ENCODE measurements around the gene LAMB4. TPM values are rescaled to one million over a fixed set of nuclear protein-coding genes. Genes with fewer than 3 reads are reported as not detected.

LAMB4 gene, protein sequence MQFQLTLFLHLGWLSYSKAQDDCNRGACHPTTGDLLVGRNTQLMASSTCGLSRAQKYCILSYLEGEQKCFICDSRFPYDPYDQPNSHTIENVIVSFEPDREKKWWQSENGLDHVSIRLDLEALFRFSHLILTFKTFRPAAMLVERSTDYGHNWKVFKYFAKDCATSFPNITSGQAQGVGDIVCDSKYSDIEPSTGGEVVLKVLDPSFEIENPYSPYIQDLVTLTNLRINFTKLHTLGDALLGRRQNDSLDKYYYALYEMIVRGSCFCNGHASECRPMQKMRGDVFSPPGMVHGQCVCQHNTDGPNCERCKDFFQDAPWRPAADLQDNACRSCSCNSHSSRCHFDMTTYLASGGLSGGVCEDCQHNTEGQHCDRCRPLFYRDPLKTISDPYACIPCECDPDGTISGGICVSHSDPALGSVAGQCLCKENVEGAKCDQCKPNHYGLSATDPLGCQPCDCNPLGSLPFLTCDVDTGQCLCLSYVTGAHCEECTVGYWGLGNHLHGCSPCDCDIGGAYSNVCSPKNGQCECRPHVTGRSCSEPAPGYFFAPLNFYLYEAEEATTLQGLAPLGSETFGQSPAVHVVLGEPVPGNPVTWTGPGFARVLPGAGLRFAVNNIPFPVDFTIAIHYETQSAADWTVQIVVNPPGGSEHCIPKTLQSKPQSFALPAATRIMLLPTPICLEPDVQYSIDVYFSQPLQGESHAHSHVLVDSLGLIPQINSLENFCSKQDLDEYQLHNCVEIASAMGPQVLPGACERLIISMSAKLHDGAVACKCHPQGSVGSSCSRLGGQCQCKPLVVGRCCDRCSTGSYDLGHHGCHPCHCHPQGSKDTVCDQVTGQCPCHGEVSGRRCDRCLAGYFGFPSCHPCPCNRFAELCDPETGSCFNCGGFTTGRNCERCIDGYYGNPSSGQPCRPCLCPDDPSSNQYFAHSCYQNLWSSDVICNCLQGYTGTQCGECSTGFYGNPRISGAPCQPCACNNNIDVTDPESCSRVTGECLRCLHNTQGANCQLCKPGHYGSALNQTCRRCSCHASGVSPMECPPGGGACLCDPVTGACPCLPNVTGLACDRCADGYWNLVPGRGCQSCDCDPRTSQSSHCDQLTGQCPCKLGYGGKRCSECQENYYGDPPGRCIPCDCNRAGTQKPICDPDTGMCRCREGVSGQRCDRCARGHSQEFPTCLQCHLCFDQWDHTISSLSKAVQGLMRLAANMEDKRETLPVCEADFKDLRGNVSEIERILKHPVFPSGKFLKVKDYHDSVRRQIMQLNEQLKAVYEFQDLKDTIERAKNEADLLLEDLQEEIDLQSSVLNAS (N-terminal part only)
- total RNA-seq: 1 to 10 TPM in 2 of 4 donors, under 1 TPM in 2; 0.15 to 8.1 (median 1.7) TPM

DNA sequence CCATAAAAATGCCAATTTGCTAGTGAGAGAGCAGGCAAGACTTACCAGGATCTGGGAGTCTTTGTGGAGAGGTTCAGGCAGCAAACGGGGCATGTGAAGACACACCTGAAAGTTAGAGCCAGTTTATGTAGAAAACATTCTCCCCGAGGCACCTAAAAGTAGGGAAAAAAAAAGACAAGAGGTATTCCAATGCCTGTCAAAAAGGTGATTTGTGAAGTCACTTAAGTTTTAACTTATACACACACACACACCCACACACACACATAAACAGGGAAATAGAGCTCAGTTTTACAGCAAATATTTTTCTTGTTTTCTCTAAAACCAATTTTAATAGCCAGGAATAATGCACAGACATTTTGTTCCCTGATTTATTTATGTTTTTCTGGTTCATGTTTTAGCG lies at the start of gene LAMB4:
LAMB4 (minus strand) TSS at position 101 of the 400 bp plus-strand sequence. CDS start 7,197 bp downstream, outside the sequence.
- Histone ChIP-seq H3K27me3 (no peaks in the 10 kb centered on the region), H3K4me1 (no peaks in the 10 kb centered on the region), H3K27ac (no peak within 1 kb of the TSS), H3K36me3 (no peaks in the 10 kb centered on the region), H3K9me3 (no peaks in the 10 kb centered on the region), H3K4me3 (replicated peaks in 1 of 3) (no peak within 1 kb of the TSS)
- TF ChIP-seq, protein P1, sequence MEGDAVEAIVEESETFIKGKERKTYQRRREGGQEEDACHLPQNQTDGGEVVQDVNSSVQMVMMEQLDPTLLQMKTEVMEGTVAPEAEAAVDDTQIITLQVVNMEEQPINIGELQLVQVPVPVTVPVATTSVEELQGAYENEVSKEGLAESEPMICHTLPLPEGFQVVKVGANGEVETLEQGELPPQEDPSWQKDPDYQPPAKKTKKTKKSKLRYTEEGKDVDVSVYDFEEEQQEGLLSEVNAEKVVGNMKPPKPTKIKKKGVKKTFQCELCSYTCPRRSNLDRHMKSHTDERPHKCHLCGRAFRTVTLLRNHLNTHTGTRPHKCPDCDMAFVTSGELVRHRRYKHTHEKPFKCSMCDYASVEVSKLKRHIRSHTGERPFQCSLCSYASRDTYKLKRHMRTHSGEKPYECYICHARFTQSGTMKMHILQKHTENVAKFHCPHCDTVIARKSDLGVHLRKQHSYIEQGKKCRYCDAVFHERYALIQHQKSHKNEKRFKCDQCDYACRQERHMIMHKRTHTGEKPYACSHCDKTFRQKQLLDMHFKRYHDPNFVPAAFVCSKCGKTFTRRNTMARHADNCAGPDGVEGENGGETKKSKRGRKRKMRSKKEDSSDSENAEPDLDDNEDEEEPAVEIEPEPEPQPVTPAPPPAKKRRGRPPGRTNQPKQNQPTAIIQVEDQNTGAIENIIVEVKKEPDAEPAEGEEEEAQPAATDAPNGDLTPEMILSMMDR (IDR thresholded peaks at IDR 0.05): no peak
- TF ChIP-seq POLR2A (IDR thresholded peaks at IDR 0.05): no peak
- 81 to 85% methylated on average over 3 of the region's 3 CpGs for whole genome bisulfite sequencing, 2 donors
- intact Hi-C loops (cut with DNase I): no loop called here
- no peak for DNase-seq

DNA sequence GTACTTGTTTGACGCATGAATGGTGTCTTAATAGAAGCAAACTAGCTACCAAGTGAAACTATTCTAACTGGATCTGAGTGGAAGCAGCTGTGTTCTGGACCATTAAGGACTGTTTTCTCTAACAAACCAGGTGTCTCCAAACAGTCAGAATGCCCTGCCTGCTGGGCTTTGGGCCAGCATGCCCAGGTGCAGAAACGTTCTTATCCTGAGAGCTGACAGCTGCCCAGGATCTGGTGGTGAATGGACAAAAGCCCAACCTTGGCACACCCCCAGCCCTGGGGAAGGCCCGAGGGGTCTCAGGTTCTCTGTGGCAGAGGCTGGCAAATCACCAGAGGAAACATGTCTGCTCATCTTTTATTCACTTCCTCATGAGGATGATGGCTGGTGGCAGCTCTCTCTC lies 48.2 kb upstream of the LAMB4 start:
- Histone ChIP-seq H3K27me3 (no peaks in the 10 kb centered on the region), H3K27ac (no peak overlapping the region), H3K36me3 (no peaks in the 10 kb centered on the region), H3K4me1 (no peaks in the 10 kb centered on the region), H3K4me3 (replicated peaks in 1 of 3) (no peak overlapping the region), H3K9me3 (no peaks in the 10 kb centered on the region)
- peak; percentile 63 to 81 for DNase-seq
- TF ChIP-seq, protein P1 (IDR thresholded peaks at IDR 0.05): no peak
- no peak for TF ChIP-seq POLR2A (IDR thresholded peaks at IDR 0.05)
- 18 to 39% methylated on average over 2 to 3 of the region's 3 CpGs for WGBS, 2 donors
- intact Hi-C loops (cut with DNase I): no loop called here

DNA sequence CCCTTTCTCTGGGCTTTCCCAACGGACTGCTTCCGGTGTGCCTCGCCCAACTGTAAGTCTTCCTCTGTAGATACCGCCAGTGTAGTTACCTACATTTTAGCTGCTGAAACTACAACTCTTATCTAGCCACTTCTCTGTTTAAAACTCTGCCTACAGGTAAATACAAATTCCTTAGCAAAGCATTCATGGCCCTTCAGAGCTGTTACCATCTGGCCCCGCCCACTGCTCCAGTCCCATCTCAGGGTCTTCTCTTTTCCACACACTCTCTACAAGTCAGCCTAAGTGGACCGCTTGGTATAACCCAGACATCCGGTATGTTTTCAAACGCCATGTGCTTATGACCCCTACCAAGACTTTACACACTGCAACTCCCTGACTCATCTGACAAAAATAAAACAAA lies 41.0 kb upstream of the LAMB4 start:
- Histone ChIP-seq H3K36me3 (no peaks in the 10 kb centered on the region), H3K4me1 (no peaks in the 10 kb centered on the region), H3K27ac (no peak overlapping the region), H3K27me3 (no peaks in the 10 kb centered on the region), H3K9me3 (no peaks in the 10 kb centered on the region), H3K4me3 (replicated peaks in 1 of 3) (no peak overlapping the region)
- no peak for DNase-seq
- whole genome bisulfite sequencing, 2 donors: 92 to 95% methylated on average over 8 of the region's 8 CpGs
- intact Hi-C loops (cut with DNase I): no loop called here
- TF ChIP-seq POLR2A (IDR thresholded peaks at IDR 0.05): no peak
- TF ChIP-seq, protein P1 (IDR thresholded peaks at IDR 0.05): no peak

DNA sequence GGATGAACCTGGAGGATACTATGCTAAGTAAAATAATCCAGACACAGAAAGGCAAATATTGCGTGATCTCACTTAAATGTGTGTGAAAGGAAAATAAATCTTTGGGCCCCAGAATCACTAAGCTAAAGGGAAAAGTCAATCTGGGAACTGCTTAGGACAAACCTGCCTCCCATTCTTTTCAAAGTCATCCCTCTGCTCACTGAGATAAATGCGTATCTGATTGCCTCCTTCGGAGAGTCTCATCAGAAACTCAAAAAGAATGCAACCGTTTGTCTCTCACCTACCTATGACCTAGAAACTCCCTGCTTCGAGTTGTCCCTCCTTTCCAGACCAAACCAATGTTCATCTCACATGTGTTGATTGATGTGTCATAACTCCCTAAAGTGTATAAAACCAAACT lies 40.1 kb upstream of the LAMB4 start:
- TF ChIP-seq, protein P1 (IDR thresholded peaks at IDR 0.05): no peak
- no peak for TF ChIP-seq POLR2A (IDR thresholded peaks at IDR 0.05)

More for the DNA sequence above, 40.1 kb upstream of the LAMB4 start:
- H3K27me3 ChIP-seq: no peaks in the 10 kb centered on the region
- H3K4me1 ChIP-seq: no peaks in the 10 kb centered on the region
- H3K27ac ChIP-seq: no peak overlapping the region
- no peaks in the 10 kb centered on the region for H3K9me3 ChIP-seq
- DNase-seq: no peak
- WGBS, 2 donors: 73 to 75% methylated on average over 5 of the region's 5 CpGs
- no peaks in the 10 kb centered on the region for H3K36me3 ChIP-seq
- H3K4me3 ChIP-seq (replicated peaks in 1 of 3): no peak overlapping the region
- intact Hi-C loops (cut with DNase I): no loop called here
